Parathyroid adenoma (tissue), 2 donors: ENCODE data around the gene P2RY1.

ENCODE experiments used
- H2AFZ ChIP-seq: fragments of 300-600 bp; sonication (generic); one replicate; pipeline ENCODE4 v1.7.0; 2017; ENCODE audit warnings: antibody characterized with exemption, mild to moderate bottlenecking
- H3K27ac ChIP-seq: fragments of 300-600 bp; sonication (generic); one replicate; pipeline ENCODE4 v1.7.0; 2017
- H3K27me3 ChIP-seq: fragments of 300-600 bp; sonication (generic); one replicate; pipeline ENCODE4 v1.7.0; 2017; ENCODE audit warnings: low read length; ENCODE audit not compliant: control insufficient read depth, insufficient read depth
- H3K36me3 ChIP-seq: fragments of 300-600 bp; sonication (generic); one replicate; pipeline ENCODE4 v1.7.0; 2017; ENCODE audit warnings: low read length; ENCODE audit not compliant: control insufficient read depth, insufficient read depth
- H3K4me1 ChIP-seq: fragments of 300-600 bp; sonication (generic); one replicate; pipeline ENCODE4 v1.7.0; 2017; ENCODE audit warnings: control low read depth
- H3K4me2 ChIP-seq: fragments of 300-600 bp; sonication (generic); one replicate; pipeline ENCODE4 v1.7.0; 2017; ENCODE audit warnings: low read length
- H3K4me3 ChIP-seq: fragments of 300-600 bp; sonication (generic); one replicate; pipeline ENCODE4 v1.7.0; 2017; ENCODE audit warnings: low read depth, low read length
- H3K79me2 ChIP-seq: fragments of 300-600 bp; sonication (generic); one replicate; pipeline ENCODE4 v1.7.0; 2017; ENCODE audit warnings: control low read depth
- H3K9ac ChIP-seq: fragments of 300-600 bp; sonication (generic); one replicate; pipeline ENCODE4 v1.7.0; 2017; ENCODE audit warnings: mild to moderate bottlenecking
- H3K9me3 ChIP-seq: fragments of 300-600 bp; sonication (generic); one replicate; pipeline ENCODE4 v1.7.0; 2017; ENCODE audit warnings: low read length; ENCODE audit not compliant: control insufficient read depth
- CTCF ChIP-seq: fragments of 300-600 bp; sonication (generic); IDR thresholded peaks from one replicate; pipeline ENCODE4 v1.7.0; 2017; ENCODE audit warnings: antibody characterized with exemption, mild to moderate bottlenecking
- donor health status: primary hyperparathyroidism.

Gene P2RY1

DNA sequence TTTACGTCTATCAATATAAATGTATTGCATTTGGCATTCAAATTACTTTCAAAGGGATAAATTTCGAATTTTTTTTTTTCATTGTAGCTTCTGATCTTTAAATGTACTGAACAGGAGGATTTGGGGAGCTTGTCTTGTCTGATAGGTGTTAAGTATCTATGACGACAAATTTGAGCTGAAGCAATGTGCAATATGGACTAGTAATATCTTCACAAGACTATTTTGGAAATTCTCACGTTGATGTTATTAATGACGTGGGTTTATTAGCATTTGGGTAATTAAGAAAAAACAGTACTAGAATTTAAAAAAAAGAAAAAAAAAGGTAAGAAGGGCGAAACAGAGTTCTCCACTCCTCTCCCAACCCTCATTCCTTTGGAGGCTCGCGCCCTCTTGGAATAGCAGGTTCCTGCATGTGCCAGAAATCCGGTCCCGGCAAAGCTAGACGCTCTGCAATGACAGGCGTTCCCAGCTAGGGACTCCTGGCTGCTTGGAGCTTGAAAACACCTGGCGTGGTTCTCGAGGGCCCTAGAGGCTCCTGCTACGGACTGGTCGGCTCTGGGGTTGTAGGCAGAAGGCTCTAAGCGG, 648 bp upstream of the P2RY1 start:
- Histone ChIP-seq H3K9me3 (no peaks in the 10 kb centered on the region), H3K4me3 (peak overlapping the region; percentile 67), H3K36me3 (no peaks in the 10 kb centered on the region), H3K4me1 (no peaks in the 10 kb centered on the region), H2AFZ (peak overlapping the region; percentile 61), H3K4me2 (peak overlapping the region; percentile 70), H3K9ac (no peak overlapping the region), H3K27ac (no peak overlapping the region), H3K79me2 (no peaks in the 10 kb centered on the region), H3K27me3 (no peaks in the 10 kb centered on the region)
- TF ChIP-seq CTCF: no peak

GRCh38 chr3:152835601-152836102, 721 bp downstream of the P2RY1 start:
- no peak for TF ChIP-seq CTCF
- Histone ChIP-seq H3K79me2 (no peaks in the 10 kb centered on the region), H3K36me3 (no peaks in the 10 kb centered on the region), H3K4me1 (no peaks in the 10 kb centered on the region), H3K27ac (no peak overlapping the region), H3K9me3 (no peaks in the 10 kb centered on the region), H3K9ac (no peak overlapping the region), H3K4me3 (peak overlapping the region; percentile 67), H3K4me2 (peak overlapping the region; percentile 70), H3K27me3 (no peaks in the 10 kb centered on the region), H2AFZ (peak overlapping the region; percentile 61)

- Histone ChIP-seq H3K4me2 (no peak overlapping the region), H3K4me1 (no peaks in the 10 kb centered on the region), H3K79me2 (no peaks in the 10 kb centered on the region), H3K36me3 (no peaks in the 10 kb centered on the region), H3K9me3 (no peaks in the 10 kb centered on the region), H3K9ac (no peak overlapping the region), H3K27me3 (no peaks in the 10 kb centered on the region), H2AFZ (no peak overlapping the region), H3K27ac (no peak overlapping the region), H3K4me3 (peak overlapping the region; percentile 67)
- TF ChIP-seq CTCF: no peak
Measured at GRCh38 chr3:152836269-152836668, 1.3 kb downstream of the P2RY1 start.

DNA sequence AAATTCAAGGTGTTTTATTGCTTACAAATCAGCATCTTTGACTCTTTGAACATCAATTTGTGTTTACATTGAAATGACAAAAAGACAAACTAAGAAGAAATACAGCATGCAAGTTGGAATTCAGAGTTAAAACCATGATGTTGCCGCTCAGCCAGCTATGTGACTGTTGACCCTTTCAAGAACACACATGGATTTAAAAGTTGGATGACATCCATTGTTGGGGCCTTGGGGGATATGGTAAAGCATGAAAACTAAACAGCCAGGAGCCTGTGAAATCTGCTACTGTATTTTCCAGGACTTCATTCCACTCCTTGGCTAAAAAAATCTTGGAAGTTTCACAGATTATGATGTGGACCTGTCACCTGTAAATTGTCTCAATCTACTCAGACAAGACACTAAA, 4.6 kb downstream of the P2RY1 start:
- H3K4me2 ChIP-seq: no peak overlapping the region
- H3K9me3 ChIP-seq: no peaks in the 10 kb centered on the region
- no peak overlapping the region for H3K9ac ChIP-seq
- no peaks in the 10 kb centered on the region for H3K4me1 ChIP-seq
- H3K27ac ChIP-seq: no peak overlapping the region
- no peak overlapping the region for H3K4me3 ChIP-seq
- no peaks in the 10 kb centered on the region for H3K79me2 ChIP-seq
- no peak overlapping the region for H2AFZ ChIP-seq
- no peaks in the 10 kb centered on the region for H3K27me3 ChIP-seq
- H3K36me3 ChIP-seq: no peaks in the 10 kb centered on the region
- no peak for TF ChIP-seq CTCF

DNA sequence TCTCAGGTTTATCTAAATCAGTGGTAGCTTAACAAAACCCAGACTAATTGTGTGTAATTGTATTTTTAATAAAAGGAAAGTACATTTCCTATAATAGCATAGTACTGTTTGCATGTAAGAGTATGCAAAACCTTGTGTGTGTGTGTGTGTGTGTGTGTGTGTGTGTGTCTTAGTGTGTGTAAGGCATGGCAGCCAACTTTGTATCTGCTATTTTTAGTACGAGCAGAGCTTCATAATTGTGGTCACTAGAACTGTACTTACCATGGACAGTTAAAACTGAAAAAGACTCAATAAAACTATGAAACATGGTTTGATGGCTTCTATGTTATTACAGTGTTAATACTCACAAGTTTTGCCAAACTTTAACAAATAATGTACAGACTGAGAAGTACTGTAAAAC, 6.2 kb downstream of the P2RY1 start:
- no peaks in the 10 kb centered on the region for H3K36me3 ChIP-seq
- H3K27ac ChIP-seq: no peak overlapping the region
- TF ChIP-seq CTCF: no peak
- no peak overlapping the region for H3K4me3 ChIP-seq
- no peak overlapping the region for H3K9ac ChIP-seq
- H3K9me3 ChIP-seq: no peaks in the 10 kb centered on the region
- H3K27me3 ChIP-seq: no peaks in the 10 kb centered on the region
- no peak overlapping the region for H2AFZ ChIP-seq
- H3K4me1 ChIP-seq: no peaks in the 10 kb centered on the region
- no peaks in the 10 kb centered on the region for H3K79me2 ChIP-seq
- H3K4me2 ChIP-seq: no peak overlapping the region
